Dendritic cell treated with granulocyte-macrophage colony-stimulating factor and Interleukin-4, amounts not matched to agents 40 ng/mL and 50 ng/mL, for 4 days (primary cell): ENCODE data around the gene ATXN1.

Experiments used
- H3K27ac Mint-ChIP-seq: one replicate; pipeline ENCODE4 v1.8.0; 2022; ENCODE audit warnings: mild to moderate bottlenecking, mixed read lengths
- H3K27me3 Mint-ChIP-seq: one replicate; pipeline ENCODE4 v1.8.0; 2022; ENCODE audit warnings: mild to moderate bottlenecking, mixed read lengths
- H3K36me3 Mint-ChIP-seq: one replicate; pipeline ENCODE4 v1.8.0; 2022; ENCODE audit warnings: low read depth, mixed read lengths
- H3K4me1 Mint-ChIP-seq: one replicate; pipeline ENCODE4 v1.8.0; 2022; ENCODE audit warnings: low read depth, mixed read lengths
- H3K4me3 Mint-ChIP-seq: one replicate; pipeline ENCODE4 v1.8.0; 2022; ENCODE audit warnings: mild to moderate bottlenecking, moderate library complexity, mixed read lengths
- H3K9me3 Mint-ChIP-seq: one replicate; pipeline ENCODE4 v1.8.0; 2022; ENCODE audit warnings: mixed read lengths
- intact Hi-C: fragments of 100-400 bp; cut with micrococcal nuclease; formaldehyde crosslinking; loops from one replicate; pipeline ENCODE4 v1.15.0; 2022

The ATXN1 gene

DNA sequence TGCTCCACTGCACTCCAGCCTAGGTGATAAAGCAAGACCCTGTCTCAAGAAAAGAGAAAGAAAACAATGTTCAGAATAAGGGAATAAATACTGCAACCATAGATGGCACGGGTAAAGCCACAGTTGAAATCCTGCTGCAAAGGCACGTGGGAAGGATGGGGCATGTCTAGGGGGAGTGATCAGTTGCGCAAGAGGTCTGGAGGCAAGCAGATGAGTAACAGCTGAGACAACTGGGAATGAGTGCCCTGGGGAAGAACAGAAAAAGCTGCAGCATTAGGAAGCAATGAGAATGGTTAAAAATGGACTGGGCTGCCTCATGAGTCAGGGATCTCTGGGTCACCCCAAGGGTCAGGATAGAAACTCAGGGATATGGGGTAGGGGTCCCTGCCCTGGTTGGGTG lies 426.6 kb downstream of the ATXN1 start:
- peaks cover 39% of the 10 kb centered on the region for H3K4me1 Mint-ChIP-seq
- peaks cover 37% of the 10 kb centered on the region for H3K36me3 Mint-ChIP-seq
- H3K27me3 Mint-ChIP-seq: no peaks in the 10 kb centered on the region
- H3K4me3 Mint-ChIP-seq: no peak overlapping the region
- H3K27ac Mint-ChIP-seq: peak overlapping the region; percentile 74
- no peaks in the 10 kb centered on the region for H3K9me3 Mint-ChIP-seq
- intact Hi-C loops: loop anchor here (5.0 to 10.0 kb wide), 2 partner anchors 428 to 630 kb away; partner anchors contain the start of gene ATXN1

- Mint-ChIP-seq H3K27me3 (no peaks in the 10 kb centered on the region), H3K4me1 (peaks cover 29% of the 10 kb centered on the region), H3K27ac (no peak overlapping the region), H3K4me3 (no peak overlapping the region), H3K36me3 (peaks cover 40% of the 10 kb centered on the region), H3K9me3 (no peaks in the 10 kb centered on the region)
- intact Hi-C loops: loop anchor here (2.0 to 10.0 kb wide), 3 partner anchors 429 to 753 kb away; partner anchors contain the start of gene ATXN1
Observed at GRCh38 chr6:16333580-16333979, 427.7 kb downstream of the ATXN1 start.

- H3K4me1 Mint-ChIP-seq: peaks cover 27% of the 10 kb centered on the region
- H3K27ac Mint-ChIP-seq: no peak overlapping the region
- peaks cover 49% of the 10 kb centered on the region for H3K36me3 Mint-ChIP-seq
- no peak overlapping the region for H3K4me3 Mint-ChIP-seq
- intact Hi-C loops: loop anchor here (1.0 to 10.0 kb wide), 4 partner anchors 77 to 755 kb away; partner anchors contain the start of gene ATXN1
- no peaks in the 10 kb centered on the region for H3K9me3 Mint-ChIP-seq
- H3K27me3 Mint-ChIP-seq: no peaks in the 10 kb centered on the region
Observed at GRCh38 chr6:16332175-16332542, 429.1 kb downstream of the ATXN1 start.

DNA sequence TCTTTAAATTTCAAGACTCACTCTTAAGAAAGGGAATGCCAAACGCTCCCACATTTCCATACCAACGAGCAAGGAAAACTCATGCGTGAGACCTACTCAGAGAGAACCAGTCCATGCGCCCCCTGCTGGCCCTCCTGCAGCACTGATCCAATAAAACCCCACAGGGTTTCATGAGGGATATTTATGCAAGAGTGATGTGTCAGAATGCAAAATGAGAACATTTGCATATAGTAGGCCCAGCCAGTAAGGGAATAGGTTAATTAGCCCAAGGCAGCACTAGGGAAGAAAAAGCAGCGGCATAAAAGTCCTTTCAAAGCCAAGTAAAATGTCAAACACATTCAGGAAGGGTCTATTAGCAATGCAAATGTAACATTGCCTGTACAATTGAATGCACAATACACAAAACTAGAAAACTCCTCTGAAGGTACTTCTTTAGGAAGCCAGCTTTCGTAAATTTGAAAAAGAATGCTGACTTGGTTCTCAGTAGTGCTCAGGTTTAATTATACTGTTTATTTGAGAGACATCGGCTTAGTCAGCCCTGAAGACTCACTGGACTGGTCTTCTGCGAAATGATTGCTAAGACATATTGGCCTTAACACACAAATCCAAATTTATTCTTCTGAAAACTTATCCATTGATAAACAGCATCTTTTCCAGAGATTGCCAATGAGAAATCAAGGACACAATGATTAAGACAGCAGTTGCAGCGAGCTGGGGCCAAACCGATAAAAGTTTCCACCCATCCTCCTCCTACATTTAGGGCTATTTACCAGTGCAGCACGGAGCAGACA lies 429.7 kb downstream of the ATXN1 start:
- peaks cover 23% of the 10 kb centered on the region for H3K4me1 Mint-ChIP-seq
- H3K27ac Mint-ChIP-seq: no peak overlapping the region
- peaks cover 52% of the 10 kb centered on the region for H3K36me3 Mint-ChIP-seq
- no peaks in the 10 kb centered on the region for H3K27me3 Mint-ChIP-seq
- intact Hi-C loops: loop anchor here (1.0 to 10.0 kb wide), 4 partner anchors 78 to 755 kb away; partner anchors contain the start of gene ATXN1
- no peaks in the 10 kb centered on the region for H3K9me3 Mint-ChIP-seq
- no peak overlapping the region for H3K4me3 Mint-ChIP-seq

- Mint-ChIP-seq H3K4me1 (peaks cover 6% of the 10 kb centered on the region), H3K4me3 (no peak overlapping the region), H3K9me3 (no peaks in the 10 kb centered on the region), H3K27me3 (no peaks in the 10 kb centered on the region), H3K27ac (no peak overlapping the region), H3K36me3 (peaks cover 65% of the 10 kb centered on the region)
- intact Hi-C loops: no loop called here
Observed at GRCh38 chr6:16329233-16329632, 432.0 kb downstream of the ATXN1 start.

DNA sequence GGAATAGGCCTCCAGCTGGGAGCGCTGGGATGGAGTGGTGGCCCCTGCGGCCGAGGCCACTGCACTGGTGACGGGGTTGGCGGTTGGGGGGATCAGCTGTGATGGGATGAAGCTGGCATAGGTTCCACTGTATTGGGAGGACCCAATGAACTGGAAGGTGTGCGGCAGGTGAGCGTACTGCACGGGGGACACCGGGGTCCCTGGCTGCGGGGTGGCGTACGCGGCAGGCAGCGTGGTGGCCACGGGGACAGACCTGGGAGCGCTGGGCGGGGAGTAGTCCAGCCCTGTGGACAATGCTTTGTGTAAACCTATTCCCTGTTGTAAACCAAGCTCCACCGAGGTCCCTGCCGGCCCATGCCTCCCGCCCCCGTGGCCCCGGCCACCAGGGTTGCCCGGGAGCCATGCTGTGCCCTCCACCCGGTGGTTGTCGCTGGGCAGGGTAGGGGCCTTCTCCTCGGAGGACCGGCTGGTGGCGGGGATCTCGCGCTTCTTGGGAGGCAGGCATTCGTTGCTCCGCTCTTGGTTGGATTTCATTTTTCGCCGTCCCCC lies 433.4 kb downstream of the ATXN1 start:
- peaks cover 65% of the 10 kb centered on the region for H3K36me3 Mint-ChIP-seq
- H3K9me3 Mint-ChIP-seq: no peaks in the 10 kb centered on the region
- H3K4me1 Mint-ChIP-seq: peaks cover 10% of the 10 kb centered on the region
- intact Hi-C loops: no loop called here
- no peak overlapping the region for H3K27ac Mint-ChIP-seq
- no peaks in the 10 kb centered on the region for H3K27me3 Mint-ChIP-seq
- no peak overlapping the region for H3K4me3 Mint-ChIP-seq

DNA sequence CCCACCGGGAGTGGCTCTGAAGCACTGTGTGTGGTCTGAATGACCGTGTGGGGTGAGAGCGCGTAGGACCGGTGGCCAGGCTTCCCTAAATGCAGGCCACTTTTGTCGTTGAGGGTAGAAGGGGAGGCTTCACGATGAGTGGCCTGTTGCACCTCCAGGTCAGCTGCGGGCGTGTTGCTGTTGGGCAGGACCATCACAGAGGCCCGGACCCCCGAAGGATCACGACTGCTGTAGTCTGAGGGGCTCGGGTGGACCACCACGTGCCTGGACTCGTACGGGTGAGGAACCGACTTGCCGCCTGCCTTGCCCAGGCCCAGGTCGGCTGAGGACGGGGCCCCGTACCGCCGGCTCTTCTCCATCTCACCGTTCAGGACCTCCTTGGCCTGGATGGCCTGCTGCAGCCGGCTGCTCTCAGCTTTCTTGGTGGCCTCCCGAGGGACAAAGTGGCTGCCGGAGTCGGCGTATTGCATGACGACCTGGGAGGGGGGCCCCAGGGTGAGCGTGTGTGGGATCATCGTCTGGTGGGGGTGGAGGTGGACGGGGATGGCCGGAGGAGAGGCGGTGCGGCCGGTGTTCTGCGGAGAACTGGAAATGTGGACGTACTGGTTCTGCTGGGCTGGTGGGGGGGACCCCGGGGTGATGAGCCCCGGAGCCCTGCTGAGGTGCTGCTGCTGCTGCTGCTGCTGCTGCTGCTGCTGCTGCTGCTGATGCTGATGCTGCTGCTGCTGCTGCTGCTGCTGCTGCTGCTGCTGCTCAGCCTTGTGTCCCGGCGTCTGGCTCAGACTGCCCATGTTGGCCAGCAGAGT lies 434.1 kb downstream of the ATXN1 start:
- Mint-ChIP-seq H3K4me3 (no peak overlapping the region), H3K36me3 (peaks cover 68% of the 10 kb centered on the region), H3K27me3 (no peaks in the 10 kb centered on the region), H3K9me3 (no peaks in the 10 kb centered on the region), H3K4me1 (peaks cover 17% of the 10 kb centered on the region), H3K27ac (no peak overlapping the region)
- intact Hi-C loops: no loop called here

DNA sequence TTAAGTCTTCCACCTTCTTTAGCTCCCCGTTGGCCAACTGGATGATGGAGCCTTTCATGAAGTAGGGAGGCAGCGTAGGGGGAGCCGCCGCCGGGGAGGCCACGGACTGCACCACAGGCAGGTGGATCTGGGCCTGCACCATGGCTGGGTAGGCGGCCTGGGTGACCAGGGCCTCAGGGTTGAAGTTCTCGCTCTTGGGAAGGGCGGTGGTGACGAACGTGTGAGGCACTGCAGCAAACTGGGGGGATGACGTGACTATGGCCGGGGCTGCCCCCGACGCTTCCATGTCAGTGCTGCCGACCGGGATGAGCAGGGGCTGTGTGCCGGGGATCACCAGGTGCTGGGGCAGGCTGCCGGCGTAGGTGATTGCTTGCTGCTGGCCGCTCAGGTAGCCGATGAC lies 434.7 kb downstream of the ATXN1 start:
- no peaks in the 10 kb centered on the region for H3K27me3 Mint-ChIP-seq
- H3K4me1 Mint-ChIP-seq: peaks cover 23% of the 10 kb centered on the region
- peaks cover 75% of the 10 kb centered on the region for H3K36me3 Mint-ChIP-seq
- H3K9me3 Mint-ChIP-seq: no peaks in the 10 kb centered on the region
- no peak overlapping the region for H3K27ac Mint-ChIP-seq
- intact Hi-C loops: no loop called here
- no peak overlapping the region for H3K4me3 Mint-ChIP-seq

DNA sequence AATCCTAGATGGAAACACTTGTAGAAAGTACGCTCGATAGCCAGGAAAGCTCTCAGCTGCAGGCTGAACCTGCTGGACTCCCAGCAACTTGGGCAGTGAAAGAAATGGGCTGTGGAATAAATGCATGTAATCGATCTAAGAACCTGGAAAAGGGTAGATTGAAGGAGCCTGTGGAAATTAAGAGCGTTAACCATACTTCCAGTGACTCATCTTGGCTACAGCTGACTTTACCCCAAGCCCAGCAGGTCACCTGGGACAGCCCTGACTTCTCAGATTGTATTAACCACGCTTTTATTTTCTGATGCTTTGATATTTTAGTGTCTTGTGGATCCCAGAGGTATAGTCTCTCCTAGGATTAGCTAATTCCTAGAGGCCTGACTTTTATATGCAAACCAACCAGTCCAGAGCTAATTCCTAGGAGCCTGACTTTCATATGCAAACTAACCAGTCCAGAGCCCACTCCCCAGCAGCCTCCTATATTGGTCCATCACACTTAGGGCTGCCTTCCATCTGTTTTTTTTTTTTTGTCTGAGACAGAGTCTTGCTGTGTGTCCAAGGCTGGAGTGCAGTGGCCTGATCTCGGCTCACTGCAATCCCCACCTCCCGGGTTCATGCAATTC lies 436.5 kb downstream of the ATXN1 start:
- intact Hi-C loops: no loop called here
- H3K36me3 Mint-ChIP-seq: peaks cover 70% of the 10 kb centered on the region
- no peaks in the 10 kb centered on the region for H3K9me3 Mint-ChIP-seq
- H3K4me3 Mint-ChIP-seq: no peak overlapping the region
- H3K4me1 Mint-ChIP-seq: peaks cover 41% of the 10 kb centered on the region
- H3K27me3 Mint-ChIP-seq: no peaks in the 10 kb centered on the region
- peak overlapping the region; percentile 50 for H3K27ac Mint-ChIP-seq

GRCh38 chr6:16324184-16324583 lies 437.1 kb downstream of the ATXN1 start:
- no peak overlapping the region for H3K4me3 Mint-ChIP-seq
- H3K27me3 Mint-ChIP-seq: no peaks in the 10 kb centered on the region
- intact Hi-C loops: no loop called here
- H3K4me1 Mint-ChIP-seq: peaks cover 45% of the 10 kb centered on the region
- no peaks in the 10 kb centered on the region for H3K9me3 Mint-ChIP-seq
- H3K27ac Mint-ChIP-seq: no peak overlapping the region
- peaks cover 68% of the 10 kb centered on the region for H3K36me3 Mint-ChIP-seq

DNA sequence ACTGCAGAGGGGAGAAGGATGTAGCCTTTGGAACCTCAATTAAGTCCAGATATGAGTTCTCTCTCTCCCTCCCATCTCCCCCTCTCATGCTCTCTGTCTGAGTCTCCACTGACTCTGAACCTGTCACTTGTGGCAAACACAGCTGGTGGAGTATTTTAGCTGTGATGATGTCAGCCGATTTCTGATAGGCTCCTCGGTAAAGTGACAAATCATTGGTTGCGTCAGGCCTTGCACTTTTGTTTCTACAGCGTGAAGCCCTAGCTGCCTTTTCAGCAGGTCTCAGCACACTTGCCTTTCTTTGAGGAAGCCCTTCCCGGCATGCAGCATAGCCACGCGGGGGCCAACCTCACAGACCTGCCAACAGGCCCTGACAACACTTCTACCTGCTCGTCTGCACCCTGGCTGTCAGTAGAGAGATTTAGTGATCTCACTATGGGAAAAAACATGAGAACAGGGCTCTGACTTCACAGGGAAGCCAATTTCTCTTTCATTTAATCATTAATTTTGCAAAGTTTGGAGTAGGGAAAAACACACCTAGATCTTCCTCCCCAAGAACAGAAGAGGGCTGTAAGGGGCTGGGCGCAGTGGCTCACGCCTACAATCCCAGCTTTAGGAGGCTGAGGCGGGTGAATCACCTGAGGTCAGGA lies 438.5 kb downstream of the ATXN1 start:
- Mint-ChIP-seq H3K4me1 (peaks cover 52% of the 10 kb centered on the region), H3K9me3 (no peaks in the 10 kb centered on the region), H3K27me3 (no peaks in the 10 kb centered on the region), H3K36me3 (peaks cover 68% of the 10 kb centered on the region), H3K4me3 (peak overlapping the region; percentile 55), H3K27ac (peak overlapping the region; percentile 95)
- intact Hi-C loops: no loop called here

DNA sequence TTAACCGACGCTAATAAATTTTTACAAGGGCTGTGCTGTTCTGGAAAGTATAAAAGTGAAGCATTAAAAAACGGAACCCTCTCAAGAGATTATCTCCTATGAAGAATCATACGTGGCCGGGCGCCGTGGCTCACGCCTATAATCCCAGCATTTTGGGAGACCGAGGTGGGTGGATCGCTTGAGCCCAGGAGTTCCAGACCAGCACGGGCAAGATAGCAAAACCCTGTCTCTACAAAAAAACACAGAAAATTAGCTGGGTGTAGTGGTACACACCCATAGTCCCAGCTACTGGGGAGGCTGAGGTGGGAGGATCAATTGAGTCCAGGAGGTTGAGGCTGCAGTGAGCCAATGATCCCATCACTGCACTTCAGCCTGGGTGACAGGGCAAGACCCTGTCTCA lies 439.4 kb downstream of the ATXN1 start:
- intact Hi-C loops: no loop called here
- Mint-ChIP-seq H3K36me3 (peaks cover 68% of the 10 kb centered on the region), H3K4me1 (peaks cover 52% of the 10 kb centered on the region), H3K27ac (peak overlapping the region; percentile 95), H3K27me3 (no peaks in the 10 kb centered on the region), H3K9me3 (no peaks in the 10 kb centered on the region), H3K4me3 (no peak overlapping the region)

- Mint-ChIP-seq H3K4me3 (no peak overlapping the region), H3K9me3 (no peaks in the 10 kb centered on the region), H3K27ac (peak overlapping the region; percentile 95), H3K36me3 (peaks cover 64% of the 10 kb centered on the region), H3K27me3 (no peaks in the 10 kb centered on the region), H3K4me1 (peaks cover 52% of the 10 kb centered on the region)
- intact Hi-C loops: no loop called here
Observed at GRCh38 chr6:16321341-16321710, 439.9 kb downstream of the ATXN1 start.
